GM21825 (cell line): Measurements from ENCODE around the gene WARS2.

ENCODE experiments used
- ATAC-seq: cut with Tn5 transposase; IDR thresholded peaks from one replicate; pipeline ENCODE4 v1.9.1; 2021; ENCODE audit warnings: mild to moderate bottlenecking, moderate library complexity; ENCODE audit not compliant: unreplicated experiment

WARS2 gene

GRCh38 chr1:119038363-119038762, 102.1 kb downstream of the WARS2 start:
- ATAC-seq = no peak

DNA sequence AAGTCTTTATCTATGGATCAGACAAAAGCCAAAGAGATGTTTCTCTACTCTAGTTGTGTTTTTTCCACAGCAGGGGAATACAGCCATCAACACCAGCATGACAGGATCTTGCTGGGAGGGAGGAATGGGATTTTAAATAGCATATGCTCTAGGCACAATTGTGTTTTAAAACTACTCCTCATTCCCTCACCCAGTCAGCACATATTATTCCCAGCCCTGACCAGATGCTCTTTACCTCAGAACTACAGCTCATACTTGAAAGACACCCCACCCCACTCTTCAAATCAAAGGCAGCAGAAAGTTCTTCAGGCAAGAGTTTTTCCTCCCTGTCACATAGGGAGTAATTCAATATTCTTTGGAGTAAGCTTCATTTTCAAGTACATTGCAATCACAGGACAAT, 106.1 kb downstream of the WARS2 start:
- ATAC-seq = no peak

- ATAC-seq = no peak
These were observed 107.5 kb downstream of the WARS2 start for GRCh38 chr1:119032986-119033385.

GRCh38 chr1:119027759-119028158, 112.7 kb downstream of the WARS2 start:
- no peak for ATAC-seq

- no peak for ATAC-seq
These were observed 113.5 kb downstream of the WARS2 start for GRCh38 chr1:119026956-119027355.

DNA sequence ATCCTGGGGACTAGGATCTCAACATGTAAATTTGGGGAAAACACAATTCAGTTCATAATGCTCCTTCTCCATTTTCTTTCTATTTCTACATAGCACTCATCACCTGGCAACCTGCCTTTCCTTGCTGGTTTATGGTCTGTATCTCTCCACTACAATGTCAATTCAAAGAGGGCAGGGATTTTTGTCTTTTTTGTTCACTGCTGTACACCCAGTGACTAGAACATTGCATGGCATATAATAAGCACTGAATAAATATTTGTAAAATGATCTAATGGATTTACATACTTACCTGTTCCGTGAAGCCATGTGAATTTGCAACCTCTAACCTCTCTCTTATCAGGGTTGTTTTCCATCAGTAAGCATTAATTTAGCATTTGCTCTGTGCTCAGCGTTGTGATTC, 124.9 kb downstream of the WARS2 start:
- no peak for ATAC-seq

GRCh38 chr1:119012383-119012782, 128.1 kb downstream of the WARS2 start:
- ATAC-seq = no peak

DNA sequence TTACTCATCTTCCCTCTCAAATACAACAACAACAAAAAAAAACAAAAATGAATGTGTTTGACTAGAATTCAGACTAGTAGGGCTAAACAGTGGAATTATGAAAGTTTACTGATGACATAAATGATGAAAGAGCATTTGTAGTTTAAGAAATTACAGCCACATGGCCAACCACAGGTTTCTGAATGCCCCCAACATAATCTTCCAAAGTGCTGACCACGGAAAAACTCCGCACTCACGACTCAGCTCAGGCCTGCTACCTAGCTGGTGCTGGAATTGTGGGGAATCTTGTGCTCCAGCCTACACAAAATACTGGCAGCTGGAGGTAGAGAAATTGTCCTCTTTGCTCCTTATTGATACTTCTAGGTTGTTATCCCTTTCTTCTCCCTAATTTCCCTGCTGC, 128.7 kb downstream of the WARS2 start:
- no peak for ATAC-seq

DNA sequence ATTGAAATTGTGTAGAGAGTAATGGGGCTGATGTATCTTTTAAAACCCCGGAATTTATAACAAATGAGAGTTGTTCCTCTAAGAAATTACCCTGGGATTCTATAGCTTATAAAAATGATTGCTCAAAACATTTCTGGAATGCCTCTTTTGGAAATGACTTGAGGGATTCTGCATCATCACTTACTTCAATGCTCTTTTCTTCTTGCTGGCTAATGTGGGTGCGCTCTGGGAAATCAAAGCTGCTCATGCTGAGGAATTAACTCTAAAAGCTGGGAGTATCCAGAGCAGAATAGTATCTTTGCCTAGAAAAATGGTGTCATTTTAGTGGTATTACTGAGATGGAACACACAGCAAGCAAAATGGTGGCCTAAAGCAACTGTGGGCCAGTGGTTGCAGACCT, 129.3 kb downstream of the WARS2 start:
- ATAC-seq = no peak

GRCh38 chr1:119010201-119010600, 130.3 kb downstream of the WARS2 start:
- ATAC-seq = no peak

DNA sequence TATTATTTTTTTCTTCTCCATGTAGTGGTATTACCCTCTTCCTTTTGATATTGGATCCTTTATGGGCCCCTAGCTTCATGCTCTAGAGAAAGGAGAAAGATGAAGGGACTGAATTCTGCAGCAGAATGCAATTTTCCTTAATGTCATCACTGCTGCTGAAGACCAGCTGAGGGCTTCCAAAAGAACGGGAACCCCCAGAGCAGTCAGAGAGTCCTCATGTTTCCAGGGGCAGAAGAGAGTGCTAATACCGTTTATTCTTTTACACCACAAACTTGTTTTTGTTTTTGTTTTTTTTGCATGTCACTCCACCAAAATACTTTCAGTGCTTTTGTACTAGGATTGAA, 131.2 kb downstream of the WARS2 start:
- no peak for ATAC-seq

GRCh38 chr1:119008483-119009311, 131.8 kb downstream of the WARS2 start:
- no peak for ATAC-seq

GRCh38 chr1:119007670-119008482, 132.6 kb downstream of the WARS2 start:
- ATAC-seq = no peak

DNA sequence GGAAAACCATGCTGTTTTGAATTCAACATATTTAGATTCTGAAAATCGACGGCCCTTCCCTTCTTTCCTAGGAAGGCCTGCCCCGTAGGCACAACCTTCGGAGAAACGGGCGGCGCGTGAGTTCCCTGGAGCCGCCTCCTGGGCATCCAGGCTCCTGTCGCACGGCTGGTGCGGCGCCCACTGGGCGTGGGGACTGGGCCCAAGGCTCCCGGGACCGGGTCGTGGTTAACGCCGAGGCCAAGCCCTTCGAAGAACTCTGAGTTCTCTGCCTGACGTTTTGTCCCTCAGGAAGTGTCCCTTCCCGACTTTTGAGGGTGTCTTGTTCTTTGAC, 133.1 kb downstream of the WARS2 start:
- ATAC-seq = no peak

DNA sequence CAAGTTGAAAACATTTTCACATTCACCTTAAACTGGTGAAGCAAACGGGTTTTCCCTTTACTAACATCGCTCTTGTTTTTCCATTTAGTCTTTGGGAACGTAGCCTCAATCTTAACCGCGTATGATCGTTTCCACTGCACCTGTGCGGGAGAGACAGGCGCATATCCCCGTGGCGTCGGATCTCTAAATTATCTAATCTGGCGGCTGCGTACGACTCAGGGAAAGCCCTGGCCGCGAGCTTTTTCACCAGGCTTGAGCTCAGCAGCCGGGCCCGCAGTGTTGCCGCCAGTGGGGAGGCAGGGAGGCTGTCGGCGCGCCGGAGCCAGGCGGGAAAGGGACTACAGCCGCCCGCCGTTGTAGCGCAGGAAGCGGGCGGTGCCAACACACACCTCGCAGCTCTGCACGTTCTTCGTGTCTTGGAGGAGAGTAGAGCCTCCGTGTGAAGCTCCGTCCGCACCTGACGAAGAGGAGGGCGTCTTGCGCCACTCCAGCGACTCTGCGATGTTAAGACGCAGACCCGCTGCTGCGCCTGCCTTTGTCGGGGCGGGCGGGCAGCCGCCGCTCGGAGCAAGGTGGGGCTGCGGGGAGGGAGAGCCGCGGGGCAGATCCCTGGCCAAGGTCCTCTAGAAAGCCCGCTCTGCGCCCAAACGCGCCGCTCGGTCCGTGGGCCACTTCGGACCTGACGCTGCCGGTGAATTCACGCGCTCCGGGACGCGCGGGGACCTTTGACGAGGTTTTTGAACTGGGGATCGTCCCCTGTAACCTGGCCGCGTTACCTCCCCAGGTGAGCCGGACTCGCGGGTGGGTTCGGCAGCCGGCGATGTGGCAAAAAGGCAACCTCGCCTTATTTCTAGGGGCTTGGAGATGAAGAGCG, 133.8 kb downstream of the WARS2 start:
- no peak for ATAC-seq

- no peak for ATAC-seq
These were observed 134.6 kb downstream of the WARS2 start for GRCh38 chr1:119005724-119006405.

DNA sequence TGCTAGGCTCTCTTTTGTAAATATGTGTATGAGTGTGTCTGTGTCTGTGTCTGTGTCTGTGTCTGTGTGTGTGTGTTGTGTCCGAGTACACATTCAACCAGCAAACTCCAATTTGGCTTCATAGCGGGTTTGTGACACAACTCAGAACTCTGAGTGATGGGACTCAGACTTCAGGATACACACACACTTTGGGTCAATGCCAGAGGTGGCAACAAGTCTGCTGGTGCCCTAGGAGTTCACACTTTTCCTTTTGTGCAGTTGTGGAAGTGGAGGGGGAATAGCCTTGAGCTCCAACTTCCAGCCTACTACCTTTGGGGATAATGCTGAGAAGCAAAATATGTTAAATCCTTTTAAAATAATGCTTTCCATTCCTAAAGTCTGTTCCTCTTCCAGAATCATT, 135.7 kb downstream of the WARS2 start:
- no peak for ATAC-seq

- no peak for ATAC-seq
These were observed 136.3 kb downstream of the WARS2 start for GRCh38 chr1:119004129-119004527.

DNA sequence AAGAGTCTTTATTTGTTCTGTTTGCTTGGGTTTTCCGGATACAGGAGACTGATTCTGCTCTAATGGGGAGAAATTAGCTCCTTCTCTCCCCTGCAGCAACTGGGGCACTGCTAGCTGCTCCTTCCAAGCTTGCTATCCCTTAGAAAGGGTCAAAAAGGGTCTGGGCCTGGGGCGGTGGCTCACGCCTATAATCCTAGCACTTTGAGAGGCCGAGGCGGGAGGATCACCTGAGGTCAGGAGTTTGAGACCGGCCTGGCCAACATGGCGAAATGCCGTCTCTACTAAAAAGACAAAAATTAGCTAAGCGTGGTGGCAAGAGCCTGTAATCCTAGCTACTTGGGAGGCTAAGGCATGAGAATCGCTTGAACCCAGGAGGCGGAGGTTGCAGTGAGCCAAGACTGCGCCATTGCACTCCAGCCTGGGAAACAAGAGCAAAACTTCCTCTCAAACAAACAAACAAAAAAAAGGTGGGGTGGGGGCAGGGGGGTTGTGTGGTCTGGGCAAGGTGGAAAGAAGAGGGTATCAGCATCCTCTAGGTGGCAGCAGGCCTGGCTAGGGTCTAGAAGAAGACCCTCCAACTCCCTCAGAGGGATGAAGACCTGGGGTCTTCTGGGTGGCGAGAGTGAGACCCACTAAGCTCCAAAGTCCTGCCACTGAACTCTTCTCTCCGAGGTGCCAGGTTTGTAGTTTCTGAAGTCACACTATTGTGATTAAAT, 136.9 kb downstream of the WARS2 start:
- ATAC-seq = no peak

- ATAC-seq = no peak
These were observed 138.3 kb downstream of the WARS2 start for GRCh38 chr1:119002028-119002686.
